AG10803 (cell line): Measurements from ENCODE around the gene LGMN.
A peak's percentile ranks its signal among the peaks of the same experiment; 100 is the strongest.
"Not testable (repeated sequence)": the region's sequence is repeated elsewhere in the genome, so short reads cannot be mapped to it uniquely, and the experiment has no call there.

Source experiments
- DNase-seq: peaks from one replicate; pipeline ENCODE4 v3.0.0; 2010; ENCODE audit warnings: low read depth
- H3K4me3 ChIP-seq: 2 replicates; pipeline ENCODE4 v1.5.1; 2011; ENCODE audit warnings: mild to moderate bottlenecking, low read length, control low read depth
- TF ChIP-seq, protein P1 (sequence below): conservative IDR thresholded peaks from 2 replicates; pipeline ENCODE4 v1.5.1; 2011; ENCODE audit warnings: mild to moderate bottlenecking, low read length, control low read depth, inconsistent platforms

The LGMN gene

DNA sequence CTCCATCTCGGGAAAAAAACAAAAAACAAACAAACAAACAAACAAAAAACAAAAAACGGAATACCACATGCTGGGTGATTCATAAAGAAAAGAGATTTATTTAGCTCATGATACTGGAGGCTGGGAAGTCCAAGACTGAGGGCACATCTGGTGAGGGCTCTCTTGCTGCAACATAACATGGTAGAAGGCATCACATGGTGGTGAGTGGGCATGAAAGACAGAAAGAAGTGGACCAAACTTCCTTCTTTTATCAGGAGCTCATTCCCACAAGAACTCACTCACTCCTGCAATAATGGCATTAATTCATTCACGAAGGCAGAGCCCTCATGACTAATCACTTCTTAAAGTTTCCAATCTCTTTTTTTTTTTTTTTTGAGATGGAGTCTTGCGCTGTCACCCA lies 8.0 kb upstream of the LGMN start:
- DNase-seq: no peak
- H3K4me3 ChIP-seq: no peak overlapping the region
- TF ChIP-seq, protein P1, sequence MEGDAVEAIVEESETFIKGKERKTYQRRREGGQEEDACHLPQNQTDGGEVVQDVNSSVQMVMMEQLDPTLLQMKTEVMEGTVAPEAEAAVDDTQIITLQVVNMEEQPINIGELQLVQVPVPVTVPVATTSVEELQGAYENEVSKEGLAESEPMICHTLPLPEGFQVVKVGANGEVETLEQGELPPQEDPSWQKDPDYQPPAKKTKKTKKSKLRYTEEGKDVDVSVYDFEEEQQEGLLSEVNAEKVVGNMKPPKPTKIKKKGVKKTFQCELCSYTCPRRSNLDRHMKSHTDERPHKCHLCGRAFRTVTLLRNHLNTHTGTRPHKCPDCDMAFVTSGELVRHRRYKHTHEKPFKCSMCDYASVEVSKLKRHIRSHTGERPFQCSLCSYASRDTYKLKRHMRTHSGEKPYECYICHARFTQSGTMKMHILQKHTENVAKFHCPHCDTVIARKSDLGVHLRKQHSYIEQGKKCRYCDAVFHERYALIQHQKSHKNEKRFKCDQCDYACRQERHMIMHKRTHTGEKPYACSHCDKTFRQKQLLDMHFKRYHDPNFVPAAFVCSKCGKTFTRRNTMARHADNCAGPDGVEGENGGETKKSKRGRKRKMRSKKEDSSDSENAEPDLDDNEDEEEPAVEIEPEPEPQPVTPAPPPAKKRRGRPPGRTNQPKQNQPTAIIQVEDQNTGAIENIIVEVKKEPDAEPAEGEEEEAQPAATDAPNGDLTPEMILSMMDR: no peak

DNA sequence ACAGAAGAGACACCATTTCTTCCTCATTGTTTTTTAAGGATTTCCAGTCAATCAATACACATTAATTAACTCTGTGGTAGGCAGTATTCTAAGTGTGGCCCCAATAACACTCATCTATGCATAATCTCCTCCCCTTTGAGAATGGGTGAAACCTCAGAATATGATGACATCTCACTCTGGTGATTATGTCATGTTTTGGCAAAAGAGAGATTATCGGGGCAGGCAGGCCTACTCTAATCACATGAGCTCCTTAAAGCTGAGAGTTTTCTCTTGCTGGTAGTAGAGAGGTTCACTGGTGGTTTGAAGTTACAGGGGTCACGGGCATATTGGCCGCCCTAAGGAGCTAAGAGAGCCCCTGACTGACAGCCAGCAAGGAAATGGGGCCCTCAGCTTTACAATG lies 7.1 kb upstream of the LGMN start:
- TF ChIP-seq, protein P1: no peak
- H3K4me3 ChIP-seq: no peak overlapping the region
- no peak for DNase-seq

DNA sequence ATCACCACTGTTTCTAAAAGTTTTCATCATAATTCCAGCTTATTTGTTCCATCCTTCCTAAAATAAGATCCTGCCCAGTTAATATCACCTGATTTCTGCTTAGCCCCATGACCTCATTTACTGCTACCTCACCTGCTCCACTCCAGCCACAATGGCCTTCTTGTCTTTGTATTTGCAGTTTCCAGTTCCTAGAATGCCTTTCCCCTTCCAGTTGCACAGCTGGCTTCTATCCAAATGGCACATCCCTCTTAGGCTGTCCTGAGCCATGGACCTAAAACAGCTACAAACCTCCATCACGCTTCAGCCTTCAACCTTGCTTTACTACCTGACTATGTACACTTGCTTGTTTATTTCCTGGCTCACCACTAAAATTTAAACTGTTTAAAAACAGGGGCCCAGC lies 6.5 kb upstream of the LGMN start:
- no peak for DNase-seq
- TF ChIP-seq, protein P1: no peak

DNA sequence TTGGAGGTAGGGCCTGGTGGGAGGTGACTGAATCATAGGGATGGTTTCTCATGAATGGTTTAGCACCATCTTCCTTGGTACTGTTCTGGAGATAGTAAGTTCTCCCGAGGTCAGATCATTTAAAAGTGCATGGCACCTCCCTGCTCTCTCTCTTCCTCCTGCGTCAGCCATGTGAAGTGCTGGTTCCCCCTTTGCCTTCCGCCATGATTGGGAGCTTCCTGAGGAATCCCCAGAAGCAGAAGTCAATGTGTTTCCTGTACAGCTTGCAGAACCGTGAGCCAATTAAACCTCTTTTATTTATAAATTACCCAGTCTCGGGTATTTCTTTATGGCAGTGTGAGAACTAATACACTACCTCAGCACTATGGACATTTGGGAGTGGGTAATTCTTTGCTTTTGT lies 4.8 kb upstream of the LGMN start:
- TF ChIP-seq, protein P1: no peak
- DNase-seq: no peak
- H3K4me3 ChIP-seq: no peak overlapping the region

More for the DNA sequence above, 6.5 kb upstream of the LGMN start:
- no peak overlapping the region for H3K4me3 ChIP-seq

DNA sequence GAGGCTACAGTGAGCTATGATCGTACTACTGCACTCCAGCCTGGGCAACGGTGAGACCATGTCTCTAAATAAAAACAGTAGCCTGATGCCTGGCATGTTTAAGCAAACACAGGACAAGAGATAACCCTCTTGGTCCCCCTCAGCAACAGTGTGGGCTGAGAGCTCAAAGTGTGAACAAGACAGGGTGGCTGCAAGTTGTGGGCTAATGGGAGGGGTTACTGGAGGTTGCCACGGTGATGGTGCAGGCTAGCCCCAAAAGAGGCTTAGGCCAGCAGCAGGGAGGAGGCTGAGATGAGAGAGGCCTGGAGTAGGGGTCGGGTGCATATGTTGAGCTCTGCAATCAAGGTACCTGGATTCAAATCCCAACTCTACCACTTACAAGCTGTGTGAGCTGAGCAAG lies 3.4 kb upstream of the LGMN start:
- no peak for DNase-seq
- H3K4me3 ChIP-seq: no peak overlapping the region
- TF ChIP-seq, protein P1: no peak

DNA sequence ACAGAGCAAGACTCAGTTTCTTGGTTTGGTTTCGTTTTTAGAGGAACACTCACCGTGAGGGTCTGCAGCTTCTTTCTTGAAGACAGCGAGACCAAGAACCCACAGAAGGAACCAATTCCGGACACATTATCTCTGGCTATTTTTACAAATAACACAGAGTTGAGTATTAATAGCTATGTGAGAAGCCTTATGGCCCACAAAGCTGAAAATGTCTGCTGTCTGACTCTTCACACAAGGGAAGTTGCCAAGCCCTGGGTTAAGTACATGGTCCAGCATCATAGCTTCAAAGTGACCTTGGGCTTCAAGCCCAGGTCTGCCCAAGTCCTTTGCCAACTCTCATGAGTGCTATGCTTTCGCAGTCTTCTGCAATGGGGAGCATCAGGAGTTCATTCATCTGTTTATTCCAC lies 2.6 kb upstream of the LGMN start:
- DNase-seq: peak; percentile 25
- H3K4me3 ChIP-seq: no peak overlapping the region
- TF ChIP-seq, protein P1: no peak

DNA sequence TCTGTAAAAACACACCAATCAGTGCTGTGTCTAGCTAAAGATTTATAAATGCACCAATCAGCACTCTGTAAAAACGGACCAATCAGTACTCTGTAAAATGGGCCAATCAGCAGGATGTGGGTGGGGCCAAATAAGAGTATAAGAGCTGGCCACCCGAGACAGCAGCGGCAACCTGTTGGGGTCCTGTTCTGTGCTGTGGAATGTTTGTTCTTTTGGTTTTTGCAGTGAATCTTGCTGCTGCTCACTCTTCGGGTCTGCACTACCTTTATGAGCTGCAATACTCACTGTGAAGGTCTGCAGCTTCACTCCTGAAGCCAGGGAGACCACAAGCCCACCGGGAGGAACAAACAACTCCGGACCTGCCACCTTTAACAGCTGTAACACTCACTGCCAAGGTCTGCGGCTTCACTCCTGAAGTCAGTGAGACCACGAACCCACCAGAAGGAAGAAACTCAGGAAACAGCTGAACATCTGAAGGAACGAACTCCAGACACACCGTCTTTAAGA lies 1.8 kb upstream of the LGMN start:
- DNase-seq, H3K4me3 ChIP-seq: not testable (repeated sequence)

DNA sequence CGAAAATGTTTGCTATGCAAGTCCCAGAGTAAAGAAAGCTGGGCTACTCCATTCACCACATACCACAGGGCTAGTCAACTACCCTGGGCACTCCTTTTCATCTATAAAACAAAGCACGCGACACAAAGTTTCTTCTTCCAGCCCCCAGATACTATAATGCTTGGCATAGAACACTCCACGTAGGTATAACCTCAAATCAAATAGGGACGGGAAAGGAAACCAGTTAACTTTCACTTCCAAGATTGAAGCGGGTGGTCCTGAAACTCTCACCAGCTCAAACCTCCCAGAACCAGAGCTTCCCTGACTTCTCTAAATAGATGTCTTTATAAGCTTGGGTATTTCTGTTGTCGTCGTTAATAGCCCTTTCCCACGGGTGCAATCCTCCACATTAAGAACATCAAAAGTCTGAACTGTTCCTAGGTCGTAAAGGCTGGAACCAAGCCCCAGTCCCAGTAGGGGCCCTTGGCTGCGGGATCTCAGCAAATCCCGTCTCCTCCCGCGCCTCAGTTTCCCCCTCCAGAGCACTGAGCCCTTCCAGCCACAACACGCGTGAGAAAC lies 647 bp downstream of the LGMN start:
- TF ChIP-seq, protein P1: no peak
- H3K4me3 ChIP-seq: peak overlapping the region; percentile 87
- peak; percentile 47 for DNase-seq
